Right lung (tissue), 5 donors: ENCODE data around the gene THAP5. TPM values are rescaled to one million over a fixed set of nuclear protein-coding genes. Genes with fewer than 3 reads are reported as not detected.
"Not testable (repeated sequence)": the region's sequence is repeated elsewhere in the genome, so short reads cannot be mapped to it uniquely, and the experiment has no call there.

Experiments
- DNase-seq, 2 donors: peaks; one replicate each; pipeline ENCODE4 v3.0.0-alpha.2; 2013
- polyA plus RNA-seq, 5 donors: library from polyadenylated mRNA; unstranded; fragments of 120-200 nt; gene quantifications; one replicate each; pipeline versions ENCODE4 v1.2.1 to v1.2.3, GENCODE V29; 2013; ENCODE audit warnings: inconsistent platforms in 1 of 5, low replicate concordance in 1 of 5; ENCODE audit not compliant: insufficient read length in 5 of 5, insufficient read depth in 1 of 5

The THAP5 gene
- polyA plus RNA-seq, 5 donors: 25.8 to 44.2 (median 33.1) TPM

- no peak for DNase-seq
These were observed 19.7 kb upstream of the THAP5 start for GRCh38 chr7:108589199-108589598.

GRCh38 chr7:108586274-108586710 lies 16.8 kb upstream of the THAP5 start:
- DNase-seq: no peak

DNA sequence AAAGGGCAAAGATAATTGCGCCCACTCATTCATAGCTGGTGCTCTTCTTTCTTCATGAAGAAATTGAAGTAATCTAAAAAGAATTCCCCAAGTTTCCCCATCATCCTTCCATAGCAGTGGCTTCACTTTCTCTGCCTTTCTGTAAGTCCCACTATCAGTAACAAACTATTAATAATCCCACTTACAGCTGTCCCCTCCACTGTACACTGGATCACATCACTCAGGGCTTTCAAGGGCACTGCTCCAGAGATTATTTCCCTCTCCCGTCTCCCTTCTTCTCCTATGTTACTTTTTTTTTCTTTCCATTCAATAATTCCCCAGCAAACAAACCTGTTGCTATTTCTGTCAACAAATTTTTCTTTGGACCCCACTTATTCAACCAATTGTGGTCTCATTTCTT lies 16.3 kb upstream of the THAP5 start:
- DNase-seq: no peak

DNA sequence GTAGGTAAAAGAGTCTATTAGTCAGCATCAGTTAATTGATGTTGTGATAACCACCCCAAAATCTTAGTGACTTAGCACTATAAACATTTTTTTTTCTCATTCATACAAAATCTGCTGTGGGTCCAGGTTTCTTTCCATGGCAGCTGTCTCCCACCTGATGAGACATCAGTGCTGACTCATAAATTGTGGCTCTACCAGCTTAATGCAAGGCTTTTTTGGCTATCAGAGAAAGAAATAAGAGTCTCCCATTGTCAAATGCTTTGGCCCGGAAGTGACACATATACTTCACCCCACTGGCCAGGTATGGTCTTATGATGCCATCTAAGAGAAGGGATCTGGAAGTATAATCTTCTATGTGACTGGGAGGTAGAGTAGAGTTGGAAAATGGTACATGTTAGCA lies 14.7 kb upstream of the THAP5 start:
- DNase-seq: no peak

- DNase-seq: no peak
These were observed 12.4 kb upstream of the THAP5 start for GRCh38 chr7:108581655-108582491.

DNA sequence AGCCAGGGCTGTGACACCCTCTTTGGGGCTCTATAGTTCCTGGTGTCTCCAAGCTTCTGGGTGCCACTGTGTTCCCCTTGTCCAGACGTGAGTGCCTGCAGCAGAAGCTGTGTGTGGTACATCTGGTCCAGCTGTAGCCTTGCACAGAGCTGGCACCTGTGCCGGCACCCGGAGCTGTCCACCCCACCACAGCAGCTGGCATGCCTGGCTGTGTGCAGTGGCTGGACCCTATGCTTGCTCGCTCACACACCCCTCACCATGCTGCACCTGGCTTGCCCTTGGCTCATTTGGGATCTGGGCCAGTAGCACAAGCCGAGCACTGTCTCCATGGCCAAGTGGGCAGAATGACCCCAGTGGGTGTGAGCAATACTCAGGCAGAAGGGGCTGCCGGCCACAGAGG lies 10.8 kb upstream of the THAP5 start:
- DNase-seq: no peak

DNA sequence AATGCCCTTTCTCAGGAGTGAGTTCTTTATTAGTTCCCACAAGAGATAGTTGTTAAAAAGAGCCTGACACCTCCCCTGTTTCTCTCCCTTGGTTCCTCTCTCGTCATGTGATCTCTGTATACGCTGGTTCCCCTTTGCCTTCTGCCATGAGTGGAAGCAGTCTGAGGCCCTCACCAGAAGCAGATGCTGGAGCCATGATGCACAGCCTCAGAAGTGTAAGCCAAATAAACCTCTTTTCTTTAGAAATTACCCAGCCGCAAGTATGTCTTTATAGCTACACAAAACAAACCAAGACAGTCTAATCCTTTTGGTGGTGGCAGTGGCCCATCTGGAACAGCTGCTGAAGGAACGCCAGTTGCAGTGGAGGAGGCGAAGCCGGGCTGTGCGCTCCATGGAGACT lies 9.4 kb upstream of the THAP5 start:
- no peak for DNase-seq

DNA sequence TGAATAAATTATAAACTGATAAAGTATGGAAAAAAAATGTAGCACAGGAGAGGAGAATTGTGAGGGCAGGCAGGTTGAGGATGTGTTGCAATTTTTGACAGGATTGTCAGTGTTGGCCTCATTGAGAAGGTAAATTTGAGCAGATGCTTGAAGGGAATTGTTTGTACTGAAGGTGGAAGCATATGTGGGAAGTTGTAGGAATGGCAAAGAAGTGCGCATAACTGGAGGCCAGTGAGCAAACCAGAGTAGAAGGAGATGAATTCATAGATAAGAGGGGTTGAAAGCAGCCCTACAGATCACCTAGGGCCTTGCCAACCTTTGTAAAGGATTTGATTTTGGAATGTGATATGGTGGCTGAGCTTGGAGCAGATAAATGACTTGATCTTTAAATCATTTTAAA lies 6.6 kb upstream of the THAP5 start:
- DNase-seq: no peak

- no peak for DNase-seq
These were observed 5.7 kb upstream of the THAP5 start for GRCh38 chr7:108575156-108575555.

DNA sequence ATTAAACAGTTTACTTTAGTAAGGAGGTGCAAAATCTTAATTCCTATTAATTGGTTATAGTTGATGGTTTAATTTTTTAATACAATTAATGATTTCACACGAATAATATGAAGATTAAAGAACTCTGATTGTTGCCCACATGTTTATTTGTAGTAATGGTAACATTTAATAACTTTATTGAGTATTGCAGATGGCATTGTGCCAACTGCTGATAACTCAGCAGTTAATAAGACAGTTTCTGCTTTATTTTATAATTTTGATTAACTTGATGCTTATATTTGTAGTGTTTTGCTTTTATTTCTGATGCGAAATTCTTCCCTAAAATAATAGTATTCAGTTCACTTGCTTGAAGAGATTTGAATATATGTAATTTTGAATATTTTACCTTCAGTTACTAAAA lies 3.0 kb upstream of the THAP5 start:
- no peak for DNase-seq

- peak; percentile 31 to 39 for DNase-seq
These were observed 745 bp upstream of the THAP5 start for GRCh38 chr7:108570146-108570755.

DNA sequence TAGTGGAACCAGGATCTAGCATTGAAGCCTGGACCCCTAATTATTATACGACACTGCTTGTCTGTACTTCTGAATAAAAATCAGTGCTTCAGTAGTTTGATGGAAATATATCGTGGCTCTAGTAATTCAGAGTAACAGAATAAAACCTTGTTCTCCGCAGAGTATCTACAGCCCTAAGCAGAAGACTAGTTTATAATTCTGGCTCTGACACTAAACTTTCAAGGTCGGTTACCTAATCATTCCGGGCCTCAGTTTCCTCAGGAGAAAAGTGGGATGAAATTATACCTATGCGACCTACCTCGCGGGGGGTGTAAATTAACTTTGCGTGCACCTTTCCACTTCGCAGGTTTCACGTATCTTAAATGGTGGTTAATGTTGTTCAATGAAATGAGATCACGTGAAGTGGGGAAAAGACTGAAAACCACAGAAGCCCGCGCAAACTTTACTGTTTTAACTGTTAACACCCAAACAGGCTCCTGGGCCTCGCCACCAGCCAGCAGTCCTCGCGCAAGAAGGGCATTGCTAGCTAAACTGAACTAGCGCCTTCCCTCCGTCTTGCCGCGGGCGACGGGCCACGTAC lies 615 bp downstream of the THAP5 start:
- DNase-seq: no peak

- DNase-seq: no peak
These were observed 3.5 kb downstream of the THAP5 start for GRCh38 chr7:108565987-108566386.

- no peak for DNase-seq
These were observed 8.4 kb downstream of the THAP5 start for GRCh38 chr7:108561047-108561619.

DNA sequence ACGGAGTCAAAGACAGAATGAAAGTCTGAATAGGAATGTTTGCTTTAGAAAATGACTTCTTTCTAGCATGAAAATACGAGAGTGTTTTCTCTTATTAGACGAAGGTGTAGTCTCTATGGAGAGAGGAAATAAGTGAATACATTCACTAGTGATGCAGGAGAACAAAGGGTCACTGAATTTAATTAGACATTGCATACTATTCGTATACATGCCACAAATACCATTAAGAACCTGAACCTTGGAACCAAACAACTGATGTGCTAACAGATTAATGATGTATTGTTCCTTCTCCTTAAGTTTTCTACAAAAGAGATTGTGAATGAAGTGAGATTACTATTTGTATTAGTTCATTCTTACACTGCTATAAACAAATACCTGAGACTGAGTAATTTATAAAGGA lies 10.3 kb downstream of the THAP5 start:
- no peak for DNase-seq

DNA sequence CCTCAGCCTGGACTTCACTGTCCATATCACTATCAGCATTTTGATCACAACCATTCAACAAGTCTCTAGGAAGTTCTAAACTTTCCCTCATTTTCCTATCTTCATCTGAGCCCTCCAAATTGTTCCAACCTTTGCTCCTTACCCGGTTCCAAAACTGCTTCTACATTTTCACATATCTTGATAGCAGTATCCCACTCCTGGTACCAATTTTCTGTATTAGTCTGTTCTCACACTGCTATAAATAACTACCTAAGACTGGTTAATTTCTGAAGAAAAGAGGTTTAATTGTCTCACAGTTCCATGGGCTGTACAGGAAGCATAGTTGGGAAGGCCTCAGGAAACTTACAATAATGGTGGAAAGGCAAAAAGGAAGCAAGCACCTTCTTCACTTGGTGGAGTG lies 11.9 kb downstream of the THAP5 start:
- DNase-seq: no peak

DNA sequence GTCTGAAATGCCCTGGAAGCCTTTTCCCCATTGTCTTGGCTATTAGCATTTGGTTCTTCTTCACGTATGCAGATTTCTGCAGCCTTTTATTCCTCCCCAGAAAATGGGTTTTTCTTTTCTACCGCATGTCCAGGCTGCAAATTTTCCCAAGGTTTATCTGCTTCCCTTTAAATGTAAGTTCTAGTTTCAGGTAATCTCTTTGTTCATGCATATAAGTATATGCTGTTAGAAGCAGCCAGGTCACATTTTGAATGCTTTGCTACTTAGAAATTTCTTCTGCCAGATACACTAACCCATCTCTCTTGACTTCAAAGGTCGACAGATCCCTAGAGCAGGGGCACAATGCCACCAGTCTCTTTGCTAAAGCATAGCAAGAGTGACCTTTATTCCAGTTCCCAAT lies 12.3 kb downstream of the THAP5 start:
- no peak for DNase-seq

- not testable (repeated sequence) for DNase-seq
These were observed 12.8 kb downstream of the THAP5 start for GRCh38 chr7:108556665-108557064.

- DNase-seq: not testable (repeated sequence)
These were observed 21.2 kb downstream of the THAP5 start for GRCh38 chr7:108548141-108548896.

DNA sequence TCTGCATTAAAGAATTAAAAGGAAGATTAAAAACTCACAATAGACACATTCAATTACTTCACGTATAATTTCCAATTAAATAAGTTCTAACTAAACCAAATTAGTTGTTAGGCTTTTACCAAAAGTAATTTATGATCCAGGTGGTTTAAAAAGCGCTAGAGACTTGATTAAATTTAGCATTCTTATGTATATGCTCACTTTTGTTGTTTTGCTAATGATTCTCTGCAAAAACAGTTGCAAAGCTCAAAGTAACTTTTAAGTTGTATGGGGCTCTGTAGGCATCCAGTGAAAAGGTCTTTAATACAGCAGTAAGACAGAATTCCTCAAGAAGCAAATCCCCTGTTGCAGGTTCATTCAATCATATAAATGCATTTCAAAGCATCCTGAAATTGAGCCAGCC lies 28.0 kb downstream of the THAP5 start:
- no peak for DNase-seq

DNA sequence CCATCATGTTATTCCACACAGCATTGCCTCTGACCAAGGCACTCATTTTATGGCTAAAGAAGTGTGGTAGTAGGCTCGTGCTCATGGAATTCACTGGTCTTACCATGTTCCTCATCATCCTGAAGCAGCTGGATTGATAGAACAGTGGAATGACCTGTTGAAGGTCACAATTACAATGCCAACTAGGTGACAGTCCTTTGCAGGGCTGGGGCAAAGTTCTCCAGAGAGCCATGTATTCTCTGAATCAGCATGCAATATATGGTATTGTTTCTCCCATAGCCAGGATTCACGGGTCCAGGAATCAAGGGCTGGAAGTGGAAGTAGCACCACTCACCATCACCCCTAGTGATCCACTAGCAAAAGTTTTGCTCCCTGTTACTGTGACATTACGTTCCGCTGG lies 30.8 kb downstream of the THAP5 start:
- DNase-seq: not testable (repeated sequence)

- DNase-seq: not testable (repeated sequence)
These were observed 31.3 kb downstream of the THAP5 start for GRCh38 chr7:108538236-108538635.
